Measurements from ENCODE around the gene PLCB4. TPM values are rescaled to one million over a fixed set of nuclear protein-coding genes. Genes with fewer than 3 reads are reported as not detected.

PLCB4 gene
- total RNA-seq, 1 donor, result 4.1 TPM

DNA sequence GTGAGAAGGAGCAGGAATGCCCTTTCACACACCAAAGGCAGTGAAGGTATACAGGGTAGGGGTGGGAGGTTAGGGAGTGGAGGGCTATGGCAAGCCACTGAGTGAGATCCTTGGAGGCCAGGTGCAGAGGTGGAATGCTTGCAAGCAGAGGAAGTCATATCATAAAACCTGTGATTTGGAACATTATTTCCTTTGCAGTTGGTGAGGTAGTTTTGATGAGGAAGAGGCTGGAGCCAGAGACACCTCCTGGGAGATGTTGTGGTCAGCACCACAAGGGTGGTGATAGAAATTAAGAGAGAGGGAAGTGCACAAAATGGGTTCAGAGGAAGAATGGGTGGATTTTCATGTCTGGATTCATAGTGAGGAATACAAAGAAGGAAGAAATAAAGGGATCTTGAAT, 73.0 kb downstream of the PLCB4 start:
- no peak for DNase-seq (ENCODE audit: low read depth)
- H3K4me3 ChIP-seq (ENCODE audit: low read depth, low read length), result no peak overlapping the region
- TF ChIP-seq, protein P1, sequence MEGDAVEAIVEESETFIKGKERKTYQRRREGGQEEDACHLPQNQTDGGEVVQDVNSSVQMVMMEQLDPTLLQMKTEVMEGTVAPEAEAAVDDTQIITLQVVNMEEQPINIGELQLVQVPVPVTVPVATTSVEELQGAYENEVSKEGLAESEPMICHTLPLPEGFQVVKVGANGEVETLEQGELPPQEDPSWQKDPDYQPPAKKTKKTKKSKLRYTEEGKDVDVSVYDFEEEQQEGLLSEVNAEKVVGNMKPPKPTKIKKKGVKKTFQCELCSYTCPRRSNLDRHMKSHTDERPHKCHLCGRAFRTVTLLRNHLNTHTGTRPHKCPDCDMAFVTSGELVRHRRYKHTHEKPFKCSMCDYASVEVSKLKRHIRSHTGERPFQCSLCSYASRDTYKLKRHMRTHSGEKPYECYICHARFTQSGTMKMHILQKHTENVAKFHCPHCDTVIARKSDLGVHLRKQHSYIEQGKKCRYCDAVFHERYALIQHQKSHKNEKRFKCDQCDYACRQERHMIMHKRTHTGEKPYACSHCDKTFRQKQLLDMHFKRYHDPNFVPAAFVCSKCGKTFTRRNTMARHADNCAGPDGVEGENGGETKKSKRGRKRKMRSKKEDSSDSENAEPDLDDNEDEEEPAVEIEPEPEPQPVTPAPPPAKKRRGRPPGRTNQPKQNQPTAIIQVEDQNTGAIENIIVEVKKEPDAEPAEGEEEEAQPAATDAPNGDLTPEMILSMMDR (IDR thresholded peaks at IDR 0.05; ENCODE audit: insufficient read depth, low read length), result no peak

DNA sequence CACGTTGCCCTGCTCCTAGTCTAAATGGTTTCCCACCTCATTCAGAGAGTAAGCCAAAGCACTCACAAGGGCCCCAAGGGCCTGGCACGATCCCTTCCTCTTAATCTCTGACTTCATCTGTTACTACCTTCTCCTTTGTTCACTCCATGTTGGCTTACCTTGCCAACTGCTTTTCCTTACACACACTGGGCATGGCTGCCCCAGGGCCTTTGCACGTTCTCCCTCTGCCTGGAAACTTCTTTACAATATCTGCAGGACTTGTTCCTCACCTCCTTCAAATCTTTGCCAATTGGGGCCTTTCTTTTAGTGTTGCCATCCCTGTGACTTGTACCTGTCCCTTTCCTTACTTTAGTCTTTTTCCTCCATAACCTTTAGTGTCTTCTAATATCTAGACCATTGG, 73.9 kb downstream of the PLCB4 start:
- no peak overlapping the region for H3K4me3 ChIP-seq (ENCODE audit: low read depth, low read length)

DNA sequence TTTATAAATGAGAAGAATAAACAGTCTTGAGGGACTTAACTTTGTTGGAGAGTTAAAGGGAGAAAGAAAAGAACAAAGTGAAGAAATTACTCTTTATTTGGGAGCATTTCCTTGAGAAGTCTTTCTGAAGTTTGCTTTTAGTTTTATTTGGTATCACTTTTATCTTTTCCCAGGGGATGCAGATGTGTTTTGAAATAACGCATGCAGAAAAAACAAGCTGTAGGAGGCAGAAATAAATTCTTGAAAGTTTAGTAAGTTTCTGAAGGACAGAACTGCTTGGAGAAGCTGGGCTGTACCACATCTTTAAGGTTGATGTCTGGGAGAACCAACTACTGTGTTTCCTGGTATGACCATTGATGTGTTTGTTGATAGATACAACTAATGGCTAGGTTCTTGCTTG, 75.0 kb downstream of the PLCB4 start:
- H3K4me3 ChIP-seq (ENCODE audit: low read depth, low read length), result no peak overlapping the region
- no peak for DNase-seq (ENCODE audit: low read depth)
- TF ChIP-seq, protein P1 (IDR thresholded peaks at IDR 0.05; ENCODE audit: insufficient read depth, low read length), result no peak

More for the DNA sequence above, 73.9 kb downstream of the PLCB4 start:
- TF ChIP-seq, protein P1 (IDR thresholded peaks at IDR 0.05; ENCODE audit: insufficient read depth, low read length), result no peak
- no peak for DNase-seq (ENCODE audit: low read depth)

DNA sequence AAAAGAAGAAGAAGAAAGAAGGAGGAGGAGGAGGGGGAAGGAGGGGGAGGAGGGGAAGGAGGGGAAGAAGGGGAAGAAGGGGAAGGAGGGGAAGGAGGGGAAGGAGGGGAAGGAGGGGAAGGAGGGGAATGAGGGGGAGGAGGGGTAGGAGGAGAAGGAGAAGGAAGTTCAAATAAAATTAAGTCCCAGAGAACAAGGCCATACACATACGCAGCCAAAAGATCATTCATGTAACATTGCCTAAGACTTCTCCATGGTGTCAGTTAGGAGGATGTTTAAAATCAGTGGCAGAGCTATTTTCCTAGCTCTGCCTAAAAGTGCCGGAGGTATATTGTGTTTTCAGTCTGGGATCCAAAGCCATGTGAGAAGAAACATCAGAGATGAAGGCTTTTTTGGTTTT, 75.8 kb downstream of the PLCB4 start:
- TF ChIP-seq, protein P1 (IDR thresholded peaks at IDR 0.05; ENCODE audit: insufficient read depth, low read length), result no peak
- DNase-seq (ENCODE audit: low read depth), result no peak
- H3K4me3 ChIP-seq (ENCODE audit: low read depth, low read length), result no peak overlapping the region

DNA sequence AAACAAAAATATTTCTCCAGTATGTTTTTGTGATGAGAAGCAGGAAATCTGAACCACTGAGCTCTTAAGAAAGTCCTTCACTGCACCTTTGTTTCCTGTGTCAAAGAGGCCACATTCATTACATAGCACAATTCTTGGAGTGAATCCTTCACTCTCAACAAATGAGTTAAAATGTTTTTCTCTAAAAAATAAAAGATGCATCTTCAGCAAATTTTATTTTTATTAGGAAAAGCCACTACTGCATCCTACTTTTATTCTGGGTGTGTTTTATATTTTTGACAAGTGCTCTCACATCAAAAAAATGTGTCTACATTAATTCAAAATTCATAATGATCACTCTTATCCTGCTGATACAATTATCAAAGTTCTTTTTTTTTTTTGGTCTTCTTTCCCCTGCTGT, 76.3 kb downstream of the PLCB4 start:
- DNase-seq (ENCODE audit: low read depth), result no peak
- H3K4me3 ChIP-seq (ENCODE audit: low read depth, low read length), result no peak overlapping the region
- TF ChIP-seq, protein P1 (IDR thresholded peaks at IDR 0.05; ENCODE audit: insufficient read depth, low read length), result no peak

DNA sequence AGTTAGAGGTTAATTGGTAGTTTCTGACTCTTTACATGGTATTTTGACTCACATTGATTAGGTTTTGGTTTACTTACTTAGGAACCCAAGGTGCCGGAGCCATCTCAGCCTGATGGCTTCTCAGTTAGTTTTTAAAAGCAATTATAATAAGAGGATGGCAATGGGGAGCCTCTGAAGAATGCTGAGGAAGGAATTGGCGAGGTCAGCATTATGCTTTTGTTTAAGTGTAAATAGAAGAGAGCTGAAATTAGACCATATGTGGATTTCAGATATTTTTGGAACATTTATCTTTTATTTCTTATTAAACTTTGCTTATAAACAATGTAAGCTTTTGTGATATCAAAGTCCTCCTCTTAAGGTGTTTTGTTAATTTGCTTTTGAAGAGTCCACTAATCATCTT, 77.8 kb downstream of the PLCB4 start:
- H3K4me3 ChIP-seq (ENCODE audit: low read depth, low read length), result no peak overlapping the region
- DNase-seq (ENCODE audit: low read depth), result no peak
- TF ChIP-seq, protein P1 (IDR thresholded peaks at IDR 0.05; ENCODE audit: insufficient read depth, low read length), result no peak

DNA sequence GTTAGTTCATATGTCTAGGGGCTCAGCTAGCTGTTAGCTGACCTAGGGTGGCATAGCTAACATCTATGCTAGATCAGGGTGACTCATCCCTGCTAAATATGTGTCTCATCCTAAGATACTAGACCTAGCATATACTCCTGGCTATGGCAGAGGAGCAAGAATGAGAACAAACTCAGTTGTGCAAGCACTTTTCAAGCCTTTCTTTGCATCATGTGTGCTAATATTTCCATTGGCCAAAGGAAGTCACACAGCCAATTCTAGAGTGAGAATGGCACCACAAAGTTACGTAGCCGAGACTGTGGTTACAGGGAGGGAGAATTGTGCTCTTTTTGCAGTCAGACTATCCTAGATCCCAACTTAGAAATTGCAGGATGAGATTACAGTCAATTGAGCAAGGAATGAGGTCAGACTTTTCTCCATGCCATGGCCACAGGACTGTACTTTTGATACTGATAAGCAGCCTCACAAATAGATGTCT, 78.7 kb downstream of the PLCB4 start:
- DNase-seq (ENCODE audit: low read depth), result peak; percentile 20
- no peak overlapping the region for H3K4me3 ChIP-seq (ENCODE audit: low read depth, low read length)
- TF ChIP-seq, protein P1 (IDR thresholded peaks at IDR 0.05; ENCODE audit: insufficient read depth, low read length), result no peak

All from fibroblast of the aortic adventitia (primary cell).